OCI-LY1 (cell line): ENCODE measurements around the gene GET3.

Experiments used
- EZH2 ChIP-seq: fragments of 200-600 bp; sonication (generic), shearing (Covaris generic); IDR thresholded peaks from 2 replicates; pipeline ENCODE4 v1.8.0; 2017; ENCODE audit warnings: borderline replicate concordance, mixed run types, mild to moderate bottlenecking, antibody characterized with exemption, low read length, moderate library complexity, mixed read lengths
- TF ChIP-seq, protein P1 (sequence below): fragments of 200-600 bp; sonication (generic), shearing (Covaris generic); IDR thresholded peaks from 2 replicates; pipeline ENCODE4 v1.5.1; 2017; ENCODE audit warnings: mild to moderate bottlenecking, antibody characterized with exemption, low read length, moderate library complexity, mixed read lengths

DNA sequence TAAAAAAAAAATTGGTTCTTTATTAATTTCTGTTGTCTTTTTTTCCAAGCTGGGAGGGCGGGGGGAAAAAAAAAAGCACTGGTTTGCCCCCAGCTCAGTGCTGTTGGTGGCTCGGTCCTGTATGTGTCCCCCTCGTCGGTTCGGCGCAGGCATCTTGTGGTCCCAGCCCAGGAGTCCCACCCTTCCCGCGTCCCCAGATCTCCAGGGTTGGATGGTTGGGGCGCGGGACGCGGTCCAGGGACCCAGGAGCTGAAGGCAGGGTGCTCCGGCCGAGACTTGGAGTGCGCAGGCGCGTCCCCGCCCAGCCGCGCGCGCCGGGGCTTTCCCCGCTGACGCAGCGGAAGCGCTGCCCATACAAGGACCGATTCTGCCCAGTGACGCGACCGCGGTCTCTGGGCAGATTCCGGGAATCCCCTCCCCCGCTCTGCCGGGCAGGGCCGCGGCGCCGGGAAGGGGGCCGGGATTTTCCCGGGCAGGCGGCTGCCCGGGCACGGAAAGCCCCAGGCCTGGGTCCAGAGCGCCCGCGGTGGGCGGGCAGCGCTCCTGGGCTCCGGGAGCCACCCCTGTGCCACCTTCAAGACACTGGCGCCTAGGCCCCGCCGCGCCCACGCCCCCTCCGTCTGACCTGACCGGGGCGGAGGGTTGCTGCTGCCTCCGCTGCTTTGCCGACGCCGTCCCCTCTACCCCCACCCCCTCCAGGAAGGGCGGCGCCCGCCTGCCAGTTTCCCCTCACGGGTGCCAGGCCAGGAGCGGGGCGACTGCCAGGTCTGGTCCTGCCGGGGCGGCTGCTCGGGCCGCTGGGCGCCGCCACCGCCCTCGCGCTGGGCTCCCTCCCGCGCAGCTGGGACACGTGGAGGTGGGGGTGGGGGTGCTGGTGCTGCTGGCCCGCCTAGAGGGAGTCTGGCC, 56.2 kb downstream of the GET3 start:
- TF ChIP-seq, protein P1, sequence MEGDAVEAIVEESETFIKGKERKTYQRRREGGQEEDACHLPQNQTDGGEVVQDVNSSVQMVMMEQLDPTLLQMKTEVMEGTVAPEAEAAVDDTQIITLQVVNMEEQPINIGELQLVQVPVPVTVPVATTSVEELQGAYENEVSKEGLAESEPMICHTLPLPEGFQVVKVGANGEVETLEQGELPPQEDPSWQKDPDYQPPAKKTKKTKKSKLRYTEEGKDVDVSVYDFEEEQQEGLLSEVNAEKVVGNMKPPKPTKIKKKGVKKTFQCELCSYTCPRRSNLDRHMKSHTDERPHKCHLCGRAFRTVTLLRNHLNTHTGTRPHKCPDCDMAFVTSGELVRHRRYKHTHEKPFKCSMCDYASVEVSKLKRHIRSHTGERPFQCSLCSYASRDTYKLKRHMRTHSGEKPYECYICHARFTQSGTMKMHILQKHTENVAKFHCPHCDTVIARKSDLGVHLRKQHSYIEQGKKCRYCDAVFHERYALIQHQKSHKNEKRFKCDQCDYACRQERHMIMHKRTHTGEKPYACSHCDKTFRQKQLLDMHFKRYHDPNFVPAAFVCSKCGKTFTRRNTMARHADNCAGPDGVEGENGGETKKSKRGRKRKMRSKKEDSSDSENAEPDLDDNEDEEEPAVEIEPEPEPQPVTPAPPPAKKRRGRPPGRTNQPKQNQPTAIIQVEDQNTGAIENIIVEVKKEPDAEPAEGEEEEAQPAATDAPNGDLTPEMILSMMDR = no peak
- no peak for TF ChIP-seq EZH2
